Measurements from ENCODE around the gene ZMPSTE24.

ZMPSTE24 gene

DNA sequence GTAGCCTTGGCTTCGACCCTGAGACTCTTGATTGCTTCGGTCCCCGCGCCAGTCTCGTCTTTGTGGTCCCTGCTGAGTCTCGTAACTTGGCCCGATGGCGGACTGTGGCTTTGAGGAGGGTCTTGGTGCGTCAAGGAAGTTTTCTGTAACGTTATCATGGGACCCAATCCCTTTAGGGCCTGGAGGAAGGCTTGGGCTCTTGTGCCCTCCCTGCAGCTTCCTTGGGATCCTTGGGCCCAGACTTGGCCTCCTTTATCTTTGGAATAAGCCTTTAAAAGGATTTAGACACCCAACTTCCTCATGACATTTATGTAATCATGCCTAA lies 371 bp downstream of the ZMPSTE24 start:
- no peak for DNase-seq (ENCODE audit: low read depth in 2 of 2, low spot score in 1 of 2)

DNA sequence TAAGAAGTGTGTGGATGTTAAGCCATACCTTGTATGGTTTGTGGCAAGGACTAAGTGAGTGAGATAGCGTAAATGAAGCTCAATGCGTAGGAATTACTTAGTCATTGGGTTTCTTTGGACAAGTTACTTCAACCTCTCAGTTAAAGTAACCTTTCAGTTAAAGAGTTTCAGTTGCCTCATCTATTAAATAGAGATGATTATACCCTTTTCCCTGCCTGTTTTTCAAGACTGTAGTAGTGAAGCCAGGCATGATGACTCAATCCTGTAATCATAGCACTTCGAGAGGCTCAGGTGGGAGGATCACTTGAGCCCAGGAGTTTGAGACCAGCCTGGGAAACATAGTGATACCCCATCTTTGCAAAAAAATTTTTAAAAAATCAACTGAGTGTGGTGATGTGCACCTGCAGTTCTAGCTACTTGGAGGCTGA lies 6.3 kb downstream of the ZMPSTE24 start:
- DNase-seq (ENCODE audit: low read depth in 2 of 2, low spot score in 1 of 2) = no peak

DNA sequence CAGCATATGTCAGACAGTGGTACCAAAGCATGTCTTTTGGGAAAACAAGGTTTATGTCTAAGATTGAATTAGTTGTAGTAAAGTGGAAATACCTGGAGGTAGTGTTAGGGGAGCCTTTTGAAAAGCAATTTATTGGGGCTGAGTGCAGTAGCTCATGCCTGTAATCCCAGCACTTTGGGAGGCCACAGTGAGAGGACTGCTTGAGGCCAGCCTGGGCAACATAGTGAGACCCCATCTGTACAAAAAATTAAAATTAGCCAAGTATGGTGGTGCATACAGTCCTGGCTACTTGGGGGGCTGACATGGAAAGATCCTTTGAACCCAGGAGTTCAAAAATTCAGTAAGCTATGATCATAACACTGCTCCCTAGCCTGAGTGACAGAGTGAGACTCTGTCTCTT lies 7.3 kb downstream of the ZMPSTE24 start:
- no peak for DNase-seq (ENCODE audit: low read depth in 2 of 2, low spot score in 1 of 2)

DNA sequence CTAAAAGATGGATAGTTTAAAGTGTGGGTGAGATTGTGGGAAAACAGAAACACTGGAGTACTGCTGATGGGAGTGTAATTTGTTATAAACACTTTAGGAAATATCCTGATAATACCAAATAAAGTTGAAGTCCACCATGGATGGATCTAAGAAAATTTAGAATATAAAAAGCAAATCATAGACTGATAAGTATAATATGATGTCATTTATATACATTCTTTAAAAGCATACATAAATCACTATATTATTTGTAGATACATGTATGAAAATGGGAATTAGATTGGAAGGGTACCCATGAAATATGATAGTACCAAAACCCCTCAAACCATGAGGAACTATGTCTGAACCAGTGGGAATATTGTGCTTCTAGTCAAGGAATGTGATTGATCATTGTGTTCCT lies 7.9 kb downstream of the ZMPSTE24 start:
- no peak for DNase-seq (ENCODE audit: low read depth in 2 of 2, low spot score in 1 of 2)

DNA sequence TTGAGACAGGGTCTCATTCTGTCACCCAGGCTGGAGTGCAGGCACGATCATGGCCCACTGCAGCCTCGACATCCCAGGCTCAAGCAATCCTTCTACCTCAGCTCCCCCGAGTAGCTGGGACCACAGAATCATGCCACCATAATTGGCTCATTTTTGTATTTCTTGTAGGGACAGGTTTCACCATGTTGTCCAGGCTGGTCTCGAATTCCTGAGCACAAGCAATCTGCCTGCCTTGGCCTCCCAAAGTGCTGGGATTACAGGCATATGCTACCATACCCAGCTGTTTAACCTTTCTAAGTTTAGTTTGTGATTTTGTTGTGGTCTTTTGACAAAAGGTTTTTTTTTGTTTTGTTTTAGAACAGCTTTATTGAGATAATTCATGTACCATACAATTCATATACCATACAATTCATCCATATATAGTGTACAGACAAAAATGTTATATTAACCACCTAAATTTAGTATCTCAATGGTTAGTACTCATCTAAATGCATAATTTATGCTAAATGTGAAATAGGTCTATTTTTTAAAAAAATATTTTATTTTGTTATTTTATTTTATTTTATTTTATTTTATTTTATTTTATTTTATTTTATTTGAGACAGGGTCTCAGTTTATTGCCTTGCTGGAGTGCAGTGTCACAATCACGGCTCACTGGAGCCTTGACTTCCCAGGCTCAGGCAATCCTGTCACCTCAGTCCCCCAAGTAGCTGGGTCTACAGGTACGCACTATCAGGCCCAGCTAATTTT lies 8.9 kb downstream of the ZMPSTE24 start:
- DNase-seq (ENCODE audit: low read depth in 2 of 2, low spot score in 1 of 2) = no peak

DNA sequence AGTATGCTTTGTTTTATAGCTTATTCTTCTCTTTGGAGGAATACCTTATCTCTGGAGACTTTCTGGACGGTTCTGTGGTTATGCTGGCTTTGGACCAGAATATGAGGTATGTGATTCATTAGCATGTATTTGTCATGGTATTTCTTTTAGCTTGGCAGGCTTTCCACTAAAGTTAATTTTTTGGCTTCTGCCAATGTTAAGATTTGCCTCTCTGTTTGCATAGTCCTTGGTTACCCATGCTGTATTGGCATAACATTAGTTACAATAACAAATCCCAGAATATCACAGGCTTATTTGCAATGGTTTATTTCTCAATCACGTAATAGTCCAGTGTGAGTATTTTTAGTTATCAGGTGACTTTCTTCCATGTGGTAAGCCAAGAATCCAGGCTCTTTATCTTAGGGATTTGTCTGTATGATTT lies 9.7 kb downstream of the ZMPSTE24 start:
- DNase-seq (ENCODE audit: low read depth in 2 of 2, low spot score in 1 of 2) = no peak

DNA sequence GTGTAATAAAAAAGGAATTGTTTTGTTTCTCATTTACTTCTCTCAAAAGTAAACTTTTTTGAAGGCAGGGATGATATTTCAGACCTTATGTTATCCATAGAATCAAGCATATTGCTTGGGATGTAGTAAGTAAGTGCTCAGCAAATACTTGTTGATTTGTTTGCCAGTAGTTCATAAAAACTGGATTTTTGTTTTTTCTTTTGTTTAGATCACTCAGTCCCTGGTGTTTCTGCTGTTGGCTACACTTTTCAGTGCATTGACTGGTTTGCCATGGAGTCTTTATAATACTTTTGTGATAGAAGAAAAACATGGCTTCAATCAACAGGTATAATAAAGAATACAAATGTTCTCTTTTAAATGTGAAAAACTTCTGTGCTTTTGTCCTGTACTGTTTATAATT lies 10.2 kb downstream of the ZMPSTE24 start:
- no peak for DNase-seq (ENCODE audit: low read depth in 2 of 2, low spot score in 1 of 2)

DNA sequence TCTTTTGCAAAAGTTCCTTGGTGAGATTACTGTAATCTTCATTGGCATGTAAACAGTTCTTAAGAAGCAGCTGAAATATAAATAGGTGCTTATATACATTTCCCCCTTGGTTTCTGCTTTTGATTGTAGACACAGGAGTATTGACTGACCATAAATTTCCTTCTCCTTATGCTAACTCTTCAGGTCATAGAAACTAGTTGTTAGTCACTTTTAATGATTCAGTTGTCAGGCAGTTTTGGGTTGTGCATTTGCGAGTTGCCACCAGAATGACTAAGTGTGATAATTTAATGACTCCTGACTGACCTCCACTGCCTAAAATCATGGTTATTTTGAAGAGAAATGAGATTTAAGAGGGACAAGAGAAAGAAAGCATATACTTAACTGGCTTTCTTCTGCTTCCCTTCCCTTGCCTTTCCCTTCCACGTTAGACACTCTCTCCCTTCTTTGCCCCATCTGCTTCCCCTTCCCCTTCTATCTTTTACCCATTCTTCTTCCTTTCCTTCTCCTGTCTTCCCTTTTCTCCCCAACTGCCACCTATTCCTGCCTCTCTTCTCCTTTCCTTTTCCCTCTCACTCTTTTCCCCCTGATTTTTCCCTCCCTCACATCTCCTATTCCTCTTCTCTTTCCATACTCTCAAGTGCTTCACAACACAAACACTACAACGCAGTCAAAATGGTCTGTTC lies 12.3 kb downstream of the ZMPSTE24 start:
- no peak for DNase-seq (ENCODE audit: low read depth in 2 of 2, low spot score in 1 of 2)

DNA sequence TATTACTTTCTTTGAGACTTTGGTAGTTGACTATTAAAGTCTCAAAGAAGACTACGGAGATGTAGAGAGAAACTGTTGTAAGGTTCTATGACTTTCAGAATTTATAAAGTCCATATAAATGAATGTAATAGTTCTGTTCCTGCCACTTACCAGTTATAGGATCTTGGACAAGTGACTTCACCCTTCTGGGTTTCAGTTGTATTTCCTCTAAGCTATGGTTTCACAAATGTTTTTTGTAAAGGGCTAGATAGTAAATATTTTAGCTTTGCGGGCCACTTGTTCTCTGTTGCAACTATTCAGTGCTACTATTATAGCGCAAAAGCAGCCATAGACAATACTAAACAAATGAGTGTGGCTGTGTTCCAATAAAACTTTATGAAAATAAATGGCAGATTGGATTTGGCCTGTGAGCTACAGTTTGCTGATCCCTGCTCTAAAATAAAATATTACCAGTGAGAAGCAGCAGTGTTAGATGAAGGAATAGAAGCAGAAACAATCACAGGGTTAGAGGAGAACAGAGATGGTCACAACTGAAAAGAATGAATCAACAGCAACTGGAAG lies 14.7 kb downstream of the ZMPSTE24 start:
- no peak for DNase-seq (ENCODE audit: low read depth in 2 of 2, low spot score in 1 of 2)

DNA sequence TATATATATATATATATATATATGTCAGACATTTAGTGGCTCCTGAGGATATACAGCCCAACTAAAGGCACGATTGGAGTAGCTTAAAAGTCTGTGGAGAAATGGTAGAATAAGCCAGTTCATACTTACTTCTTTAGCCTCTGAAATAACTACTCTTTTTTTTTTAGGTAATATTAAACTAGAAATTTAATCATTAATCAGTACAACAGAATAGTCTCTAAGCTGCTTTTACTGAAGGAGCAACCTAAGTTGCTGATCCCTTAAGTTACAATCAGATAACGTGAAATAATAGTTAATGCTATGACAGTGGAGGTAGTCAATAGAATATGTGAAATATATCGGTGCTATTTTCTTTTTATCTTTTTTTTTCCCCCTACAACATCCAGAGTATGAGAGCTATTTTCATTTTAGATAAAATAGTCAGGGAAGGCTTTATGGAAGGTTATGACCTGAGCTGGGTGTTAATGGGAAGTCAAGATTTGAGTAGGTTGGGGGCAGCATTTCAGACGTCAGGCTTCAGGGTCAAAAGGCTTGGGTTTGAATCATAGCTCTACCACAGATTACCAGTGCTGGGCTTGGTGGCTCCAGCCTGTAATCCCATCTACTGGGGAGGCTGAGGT lies 15.6 kb downstream of the ZMPSTE24 start:
- no peak for DNase-seq (ENCODE audit: low read depth in 2 of 2, low spot score in 1 of 2)

DNA sequence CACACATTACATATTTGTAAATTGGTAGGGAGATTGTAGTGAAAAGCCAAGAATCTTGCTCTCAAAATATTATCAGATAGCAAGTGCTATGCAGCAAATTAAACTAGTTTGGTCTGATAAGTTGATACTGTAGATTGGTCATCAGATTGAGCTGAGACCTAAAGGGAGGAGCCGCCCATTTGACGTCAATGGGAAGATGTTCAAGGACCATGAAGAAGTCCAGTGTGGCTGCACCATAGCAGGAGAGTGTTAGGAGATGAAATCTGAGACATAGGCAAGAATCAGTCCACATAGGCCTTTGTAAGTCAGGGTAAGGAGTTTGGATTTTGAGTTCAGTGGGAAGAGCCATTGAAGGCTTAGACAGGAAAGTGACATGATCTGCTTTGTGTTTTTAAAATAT lies 16.3 kb downstream of the ZMPSTE24 start:
- DNase-seq (ENCODE audit: low read depth in 2 of 2, low spot score in 1 of 2) = no peak

DNA sequence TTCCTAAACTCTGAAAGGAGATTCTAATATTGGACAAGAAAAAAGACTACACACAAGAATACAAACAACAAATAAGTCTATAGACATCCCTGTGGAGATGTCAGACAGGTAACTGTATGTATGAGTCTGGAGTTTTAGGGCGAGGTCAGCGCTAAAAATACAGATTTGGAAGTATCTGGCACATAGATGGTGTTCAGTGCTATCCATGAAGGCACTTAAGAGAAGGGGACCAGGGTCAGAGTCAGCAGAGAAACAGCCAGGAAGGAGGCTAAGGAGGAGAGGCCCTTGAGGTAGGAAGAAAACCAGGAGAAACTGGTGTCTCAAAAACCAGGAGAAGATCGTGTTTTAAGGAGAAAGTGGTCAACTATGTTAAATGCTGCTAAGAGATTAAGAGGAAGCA lies 18.1 kb downstream of the ZMPSTE24 start:
- no peak for DNase-seq (ENCODE audit: low read depth in 2 of 2, low spot score in 1 of 2)

DNA sequence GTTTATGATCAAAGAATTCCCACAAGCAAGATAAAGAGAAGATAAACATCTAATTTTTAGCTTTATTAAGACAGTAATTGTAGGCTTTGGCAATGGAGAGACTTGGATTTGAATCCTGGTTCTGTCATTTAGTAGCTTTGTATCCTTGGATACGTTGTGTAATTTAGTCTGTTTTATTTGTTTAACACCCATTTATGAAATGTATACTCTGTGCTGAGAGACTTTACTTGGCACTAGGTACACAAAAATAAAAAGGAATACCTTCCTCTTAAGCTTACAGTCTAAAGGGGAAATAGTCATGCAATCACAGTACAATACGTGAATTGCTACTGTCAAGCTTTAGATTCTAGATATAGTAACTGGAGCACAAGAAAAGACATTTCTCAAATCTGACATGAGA lies 23.8 kb downstream of the ZMPSTE24 start:
- no peak for DNase-seq (ENCODE audit: low read depth in 2 of 2, low spot score in 1 of 2)

DNA sequence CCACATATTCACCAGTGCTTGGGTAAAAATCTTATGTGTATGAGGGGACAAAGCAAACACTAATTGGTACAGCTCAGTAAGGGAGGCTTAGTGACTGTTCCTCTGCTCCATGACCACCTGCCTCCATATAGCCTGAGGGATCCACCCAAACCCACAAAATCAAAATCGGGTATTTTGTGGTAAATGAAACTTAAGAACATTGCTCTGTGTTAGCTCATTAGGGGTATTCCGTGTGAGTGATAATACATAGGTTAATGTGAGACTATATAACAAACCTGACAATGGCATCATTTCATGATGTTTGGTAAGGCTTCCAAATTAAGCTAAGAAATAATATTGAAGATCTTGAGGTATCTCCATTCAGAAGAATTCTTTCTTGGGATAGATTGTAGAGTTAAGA lies 33.3 kb downstream of the ZMPSTE24 start:
- no peak for DNase-seq (ENCODE audit: low read depth in 2 of 2, low spot score in 1 of 2)

DNA sequence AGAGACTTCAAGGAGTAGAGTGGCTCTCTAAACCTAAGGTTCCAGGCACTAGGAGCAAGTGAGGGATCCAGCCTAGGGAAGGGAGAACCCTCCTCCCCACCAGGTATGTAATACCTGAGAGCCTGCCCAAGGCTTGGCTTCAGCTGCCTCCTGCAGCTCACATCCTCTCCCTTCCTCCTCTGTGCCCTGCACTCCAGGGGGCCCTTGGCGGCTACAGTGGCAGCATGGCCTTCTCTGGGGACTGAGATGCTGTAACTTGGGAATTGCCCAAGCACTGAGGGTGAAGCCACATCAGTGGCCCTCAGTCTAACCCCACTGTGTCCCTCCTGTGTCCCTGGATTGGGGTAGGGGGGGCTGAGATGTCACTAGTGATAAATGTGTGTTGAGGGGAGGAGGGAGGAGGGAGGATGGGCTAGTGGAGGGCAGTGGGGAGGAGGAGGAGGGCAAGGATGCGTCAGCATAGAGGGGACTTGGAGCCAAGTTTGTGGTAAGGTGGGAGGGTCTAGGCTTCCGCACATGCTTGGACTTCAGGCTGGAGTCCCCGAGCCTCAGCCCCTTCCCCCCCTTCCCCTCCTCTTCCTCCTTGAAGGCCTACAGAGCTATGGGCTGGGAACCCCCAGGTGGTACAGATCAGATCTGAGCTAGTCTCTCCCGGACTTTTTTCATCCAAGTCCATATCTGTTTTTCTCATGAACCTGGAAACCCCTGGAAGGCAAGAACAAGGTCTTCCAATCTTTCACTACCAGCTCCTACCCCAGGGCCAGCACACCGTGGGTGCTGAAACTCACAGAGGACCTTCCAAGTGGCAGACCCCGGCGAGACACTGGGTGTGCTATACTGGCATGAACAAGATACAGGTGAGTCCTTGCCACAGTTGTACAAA lies 41.6 kb downstream of the ZMPSTE24 start:
- no peak for DNase-seq (ENCODE audit: low read depth in 2 of 2, low spot score in 1 of 2)

DNA sequence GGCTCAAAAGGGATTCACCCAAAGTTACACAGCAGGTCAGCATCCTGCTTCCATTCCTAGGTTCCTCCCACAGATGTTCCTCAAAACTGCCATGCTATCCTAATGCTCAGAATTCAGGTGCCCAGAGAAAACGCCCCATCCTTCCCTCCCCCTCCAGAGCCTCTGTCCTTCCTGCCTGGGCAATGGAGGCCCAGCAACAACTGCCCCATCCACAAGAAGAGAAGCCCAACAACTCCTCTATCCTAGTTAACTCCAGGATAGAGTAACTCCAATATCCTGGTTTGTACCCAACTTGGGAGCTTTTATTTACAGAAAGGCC lies 42.2 kb downstream of the ZMPSTE24 start:
- DNase-seq (ENCODE audit: low read depth in 2 of 2, low spot score in 1 of 2) = no peak

DNA sequence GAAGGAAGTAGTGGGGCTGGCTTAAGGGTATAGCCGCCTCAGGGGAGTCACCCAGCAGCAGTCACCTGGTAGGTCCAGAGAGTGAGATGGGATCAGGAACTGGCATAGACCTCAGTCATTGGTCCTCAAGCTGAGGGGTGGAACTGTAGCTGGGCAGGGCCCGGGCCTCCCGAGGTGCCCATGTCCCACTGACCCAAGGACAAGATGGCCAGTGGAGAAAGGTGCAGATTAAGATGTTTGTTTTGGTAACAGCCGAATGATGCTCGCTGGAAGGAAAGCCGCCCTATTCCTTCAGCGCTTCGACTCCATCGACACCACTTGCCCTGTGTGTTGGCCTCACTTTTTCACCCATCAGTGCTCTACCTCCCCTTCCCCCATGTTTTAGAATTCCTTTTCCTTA lies 42.6 kb downstream of the ZMPSTE24 start:
- DNase-seq (ENCODE audit: low read depth in 2 of 2, low spot score in 1 of 2) = no peak

DNA sequence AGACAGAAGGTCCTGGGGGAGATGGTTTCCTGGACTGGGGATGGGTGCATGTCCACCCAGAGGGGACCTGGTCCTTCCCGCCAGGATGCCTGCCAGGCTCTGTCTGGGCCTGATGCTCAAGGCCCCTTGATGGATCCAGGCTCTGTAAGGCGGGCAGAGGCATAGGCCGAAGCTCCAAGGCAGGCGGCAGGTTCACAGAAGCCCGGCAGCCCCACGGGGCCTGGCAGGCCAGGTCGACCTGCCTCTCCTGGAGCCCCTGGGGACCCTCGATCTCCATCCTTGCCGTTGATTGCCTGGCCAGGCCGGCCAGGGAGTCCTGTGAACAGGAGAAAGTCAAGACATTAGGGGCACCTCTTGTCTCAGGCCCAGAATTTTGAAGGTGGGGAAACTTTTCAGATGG lies 43.0 kb downstream of the ZMPSTE24 start:
- no peak for DNase-seq (ENCODE audit: low read depth in 2 of 2, low spot score in 1 of 2)

DNA sequence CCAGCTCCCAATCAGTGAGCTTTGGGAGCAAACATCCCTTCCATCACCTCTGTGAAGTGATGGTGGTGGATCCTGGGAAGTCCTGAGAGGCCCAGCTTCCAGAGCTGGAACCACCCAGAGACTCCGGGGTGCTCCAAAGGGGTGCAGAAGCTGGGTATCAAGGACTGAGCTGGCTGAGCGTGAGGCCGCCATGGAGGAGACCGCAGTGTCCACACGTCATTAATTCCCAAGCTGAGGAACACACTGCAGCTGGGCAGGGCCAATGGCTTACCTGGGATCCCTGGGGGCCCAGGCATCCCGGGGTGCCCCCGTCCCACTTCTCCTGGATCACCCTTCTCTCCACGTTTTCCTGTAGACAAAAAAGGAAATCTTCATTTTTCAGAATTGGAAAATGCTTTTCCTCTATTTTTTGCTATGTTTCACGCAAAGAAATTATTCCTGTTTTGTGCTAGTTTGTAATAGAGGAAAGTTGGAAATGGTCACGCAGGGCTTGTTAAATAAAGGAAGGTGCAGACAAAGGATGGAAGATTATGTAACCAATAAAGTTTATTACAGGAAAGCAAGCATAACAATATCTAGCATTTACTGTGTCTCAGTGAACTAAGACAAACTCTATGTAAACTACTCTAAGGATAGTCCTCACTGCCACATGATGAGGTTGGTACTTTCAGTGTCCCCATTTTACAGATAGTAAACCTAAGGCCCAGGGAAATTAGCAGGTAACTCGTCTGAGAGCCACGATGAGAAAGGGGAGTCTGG lies 43.7 kb downstream of the ZMPSTE24 start:
- no peak for DNase-seq (ENCODE audit: low read depth in 2 of 2, low spot score in 1 of 2)

DNA sequence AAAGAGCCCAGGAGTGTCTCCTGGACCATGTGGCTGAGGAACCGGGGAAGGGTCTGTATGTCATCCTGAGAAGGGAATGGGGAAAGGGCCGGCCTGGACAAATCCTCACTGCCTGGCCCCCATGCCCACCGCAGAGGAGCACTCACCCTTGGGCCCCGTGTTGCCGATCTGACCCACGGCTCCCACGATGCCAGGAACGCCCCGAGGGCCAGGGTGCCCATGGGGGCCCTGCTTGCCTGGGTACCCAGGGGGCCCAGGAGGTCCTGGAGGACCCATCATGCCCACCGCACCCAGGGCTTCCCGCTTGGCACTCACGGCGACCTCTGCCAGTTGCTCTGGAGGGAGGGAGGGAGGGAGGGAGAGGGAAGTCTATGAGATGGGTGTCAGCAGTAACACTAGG lies 44.4 kb downstream of the ZMPSTE24 start:
- DNase-seq (ENCODE audit: low read depth in 2 of 2, low spot score in 1 of 2) = no peak
